C4-2B (cell line): ENCODE measurements around the gene OVOL1.
A peak's percentile ranks its signal among the peaks of the same experiment; 100 is the strongest.

ENCODE experiments used
- H3K27ac ChIP-seq: fragments of 450-650 bp; 2 replicates; pipeline ENCODE4 v1.5.1; 2017
- CTCF ChIP-seq: fragments of 450-650 bp; conservative IDR thresholded peaks from 2 replicates; pipeline ENCODE4 v1.5.1; 2017; ENCODE audit warnings: mild to moderate bottlenecking
- ZFX ChIP-seq: fragments of 450-650 bp; IDR thresholded peaks from 2 replicates; pipeline ENCODE4 v1.6.1; 2017

Gene OVOL1

GRCh38 chr11:65782816-65783228 lies 4.0 kb upstream of the OVOL1 start:
- H3K27ac ChIP-seq: no peak overlapping the region
- no peak for TF ChIP-seq CTCF
- TF ChIP-seq ZFX: no peak

- peak overlapping the region; percentile 85 for H3K27ac ChIP-seq
- TF ChIP-seq ZFX (no peak), CTCF (no peak)
Measured at GRCh38 chr11:65785319-65786007, 1.4 kb upstream of the OVOL1 start.

- H3K27ac ChIP-seq: peak overlapping the region; percentile 85
- TF ChIP-seq ZFX (peak; percentile 60; the same call in 1 of the 2 replicates), CTCF (no peak)
Measured at GRCh38 chr11:65786008-65786785, 666 bp upstream of the OVOL1 start.

DNA sequence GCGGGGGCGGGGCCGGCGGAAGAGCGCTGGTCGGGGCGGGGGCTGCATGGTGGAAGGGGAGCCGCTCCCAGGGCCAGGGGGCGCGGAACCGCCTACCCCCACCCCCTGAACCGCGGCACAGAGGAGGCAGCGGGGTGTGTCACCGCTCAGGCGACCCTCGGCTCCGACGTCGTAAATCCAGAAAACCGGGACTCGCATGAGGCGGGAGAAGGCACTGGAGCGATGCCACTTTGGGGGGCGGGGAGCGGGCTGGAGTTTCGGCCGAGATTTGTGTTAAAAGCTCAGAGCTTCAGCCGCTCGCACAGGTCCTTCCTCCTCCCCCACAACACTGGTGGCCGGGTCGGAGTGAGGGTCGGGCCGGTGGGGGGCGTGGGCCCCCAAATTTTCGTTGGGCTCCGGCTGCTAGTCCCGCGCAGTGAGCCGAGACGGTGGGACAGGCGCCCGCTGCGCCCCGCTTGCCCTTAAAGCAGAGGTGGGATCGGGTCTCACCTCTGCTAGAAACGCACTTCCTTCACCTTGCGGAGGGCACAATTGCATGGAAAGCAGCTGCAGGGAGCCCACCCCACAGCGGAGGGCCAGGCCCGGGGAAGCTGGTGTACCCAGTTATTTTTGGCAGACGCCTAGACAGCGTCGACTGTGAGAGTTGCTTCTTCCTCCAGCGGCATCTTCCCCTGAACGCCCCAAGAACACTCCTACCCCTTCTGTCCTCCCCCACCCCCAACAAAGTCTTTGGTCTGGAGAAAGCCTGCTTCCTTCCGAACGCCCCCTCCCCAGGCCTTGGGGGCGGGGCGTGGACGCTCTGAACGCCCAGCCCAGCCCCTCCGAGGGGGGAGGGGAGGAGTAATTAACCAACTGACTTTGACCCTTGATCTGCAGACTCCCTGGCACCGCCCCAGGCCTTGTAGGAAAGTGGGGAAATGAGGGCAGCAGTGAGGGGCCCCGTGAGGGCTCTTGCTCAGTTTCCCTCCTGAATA lies 1.1 kb downstream of the OVOL1 start:
- H3K27ac ChIP-seq: peak overlapping the region; percentile 85
- TF ChIP-seq ZFX (no peak), CTCF (no peak)

DNA sequence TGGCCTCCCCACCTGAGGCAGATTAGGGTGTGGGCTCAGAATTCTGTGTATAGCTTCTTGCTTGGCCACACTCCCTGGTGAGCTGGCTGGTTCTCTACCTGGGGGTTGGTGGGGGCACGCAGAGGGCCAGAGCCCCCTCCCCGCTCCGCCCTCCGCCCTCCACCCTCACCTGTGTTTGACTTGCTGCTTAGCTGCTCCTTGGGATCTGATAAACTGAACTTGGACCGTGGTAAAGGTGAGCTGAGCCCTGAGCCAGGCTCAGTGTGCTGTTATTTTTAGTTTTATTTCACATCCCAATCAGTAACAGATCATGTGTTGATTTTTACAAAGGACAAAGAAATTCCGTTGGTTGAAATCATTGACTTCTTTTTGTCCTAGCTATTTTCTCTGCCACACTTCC lies 2.0 kb downstream of the OVOL1 start:
- TF ChIP-seq ZFX: no peak
- no peak for TF ChIP-seq CTCF
- H3K27ac ChIP-seq: peak overlapping the region; percentile 85

DNA sequence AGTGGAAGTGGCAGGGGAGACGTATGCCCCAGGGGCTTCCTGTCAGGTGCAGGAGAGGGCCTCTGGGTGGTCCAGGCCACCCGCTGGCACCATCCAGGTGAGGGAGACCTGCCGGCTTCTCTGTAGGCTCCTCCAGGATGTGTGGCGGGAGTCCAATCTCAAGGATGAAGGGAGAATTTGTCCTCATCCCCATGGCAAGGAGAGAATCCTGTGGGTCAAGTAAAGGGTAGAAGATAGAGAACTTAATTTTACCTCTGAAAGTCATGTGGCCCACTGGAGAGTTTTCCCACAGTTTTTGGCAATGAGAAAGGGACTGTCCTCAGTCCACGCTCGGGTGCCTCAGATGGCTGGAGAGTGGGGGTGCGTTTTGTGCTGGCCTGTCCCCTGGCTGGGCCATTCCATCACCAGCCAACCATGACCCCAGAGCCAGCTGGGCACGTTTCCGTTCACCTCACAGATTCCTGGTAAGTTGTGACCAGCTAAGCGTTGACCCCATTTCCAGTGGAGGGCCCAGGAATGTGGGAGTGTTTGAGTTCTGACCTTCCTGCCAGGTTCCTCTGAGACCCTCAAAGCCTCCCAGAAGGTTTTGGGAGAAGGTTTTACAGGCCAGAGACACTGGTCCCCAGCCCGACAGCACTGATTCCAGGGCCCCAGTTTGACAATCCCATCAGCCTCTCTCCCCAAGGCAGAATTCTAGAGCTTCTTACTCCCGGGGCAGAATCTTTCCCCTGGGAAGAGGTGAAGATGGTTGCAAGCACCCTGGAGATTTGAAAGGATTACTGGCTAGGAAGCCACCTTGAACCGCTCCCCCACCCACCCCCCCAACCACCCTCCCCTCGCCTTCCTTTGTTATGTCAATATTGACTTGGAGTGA lies 2.6 kb downstream of the OVOL1 start:
- peak overlapping the region; percentile 85; the same call in 1 of the 2 replicates for H3K27ac ChIP-seq

More for the DNA sequence above, 2.6 kb downstream of the OVOL1 start:
- no peak for TF ChIP-seq ZFX
- TF ChIP-seq CTCF: no peak
